Pancreas (tissue), 10 donors: ENCODE results near the gene POLDIP3. TPM values are rescaled to one million over a fixed set of nuclear protein-coding genes. Genes with fewer than 3 reads are reported as not detected.
"Not testable (repeated sequence)": the region's sequence is repeated elsewhere in the genome, so short reads cannot be mapped to it uniquely, and the experiment has no call there.

Source experiments
- ATAC-seq, 4 donors: fragments of 200-7000 bp; cut with Tn5 transposase; one replicate each; pipeline versions ENCODE4 v1.8.0 to v1.9.1; 2020; ENCODE audit warnings: mild to moderate bottlenecking in 4 of 4, moderate library complexity in 4 of 4
- DNase-seq, 6 donors: peaks; one replicate each; pipeline ENCODE4 v3.0.0-alpha.2; 2020
- FAIRE-seq: peaks from 2 replicates; lab custom pipeline; 2012; peaks lifted over from hg19 to GRCh38; lab: Jason Lieb, UNC
- H3K27ac ChIP-seq, 4 donors: fragments of 200-600 bp; sonication (generic); 1 replicate in 3 of 4; 2 replicates in 1 of 4; pipeline versions ENCODE4 v1.5.0 to v1.8.0; 2020
- H3K27me3 ChIP-seq, 4 donors: fragments of 200-600 bp; one replicate each; pipeline ENCODE4 v1.8.0; 2021
- H3K36me3 ChIP-seq, 3 donors: fragments of 200-600 bp; sonication (generic) in 1 of 3; one replicate each; pipeline versions ENCODE4 v1.5.0 to v1.8.0; 2020 to 2021
- H3K4me1 ChIP-seq, 3 donors: fragments of 200-600 bp; one replicate each; pipeline ENCODE4 v1.8.0; 2021
- H3K4me3 ChIP-seq, 4 donors: fragments of 200-600 bp; sonication (generic) in 2 of 4; one replicate each; pipeline versions ENCODE4 v1.5.0 to v1.8.0; 2020 to 2021
- H3K9me3 ChIP-seq, 4 donors: fragments of 200-600 bp; one replicate each; pipeline ENCODE4 v1.8.0; 2021
- CTCF ChIP-seq, 4 donors: fragments of 200-600 bp; sonication (generic) in 3 of 4; IDR thresholded peaks; one replicate each; pipeline versions ENCODE4 v1.5.0 to v1.8.0; 2021; ENCODE audit warnings: antibody characterized with exemption in 4 of 4
- WGBS, 2 donors: extraction: QIAGEN DNeasy Blood & Tissue Kit; methylation state at CpG; one replicate each; pipeline ENCODE4 v1.1.7; 2013; 5-methylcytosine and 5-hydroxymethylcytosine counted together
- intact Hi-C, 3 donors: fragments of 100-400 bp; cut with DNase I; formaldehyde crosslinking; loops; one replicate each; pipeline versions ENCODE4 v1.11.1 to v1.14.2; 2022
- polyA plus RNA-seq, 2 donors: library from polyadenylated mRNA; stranded (reverse); fragments of 200-250 nt; gene quantifications; one replicate each; pipeline ENCODE4 v1.2.3, GENCODE V29; 2013
- total RNA-seq, 6 donors: library from RNA; stranded (reverse); fragmentation: NEBNext Ultra II Directional in 4 of 6; extraction: Animal tissue kit (Norgen Biotek cat#: 25700) in 4 of 6; gene quantifications; one replicate each; pipeline versions ENCODE4 v1.2.1 to v1.2.4, GENCODE V29; 2021 to 2023
- donor health status: healthy with polysubstance abuse.
- donor health status: DM: no; HTN: no; CAD: no; lungs with moderate emphysema.
- donor health status: DM: no; HTN: no; CAD: no.
- donor health status: control.
- donor health status: control.
- donor health status: Bipolar disorder and iron deficiency.
- donor health status: DM: yes; HTN: yes; CAD: no.
- donor health status: DM: no; HTN: no; CAD: no.
- donor health status: DM: no; HTN: no; CAD: no.
- donor health status: DM: yes; HTN: yes; CAD: no.

The POLDIP3 gene
- total and polyA plus RNA-seq, 8 donors, result 14.6 to 35.2 (median 28.2) TPM

DNA sequence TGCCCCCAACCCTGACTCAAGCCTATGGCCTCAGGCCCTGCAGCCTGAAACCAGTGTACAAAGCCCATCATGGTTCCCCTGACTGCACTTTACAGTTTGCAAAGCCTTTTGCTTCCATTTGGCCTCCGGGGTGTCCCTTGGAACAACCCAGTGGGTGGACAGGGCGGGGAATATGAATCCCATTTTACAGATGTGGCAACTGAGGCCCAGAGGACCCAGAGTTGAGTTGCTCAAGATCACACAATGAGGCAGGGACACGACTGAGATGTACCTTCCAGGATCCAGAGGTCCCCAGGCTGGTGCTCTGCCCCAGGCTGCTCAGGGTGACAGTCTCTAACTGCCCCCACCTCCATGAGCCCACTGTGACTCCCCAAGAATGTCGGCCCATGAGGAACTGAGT lies 5.4 kb upstream of the POLDIP3 start:
- FAIRE-seq (no peak), ATAC-seq (no peak), DNase-seq (no peak)
- Histone ChIP-seq H3K27ac (no peak overlapping the region), H3K36me3 (peaks cover 3 to 15% (median 6%) of the 10 kb centered on the region in 3 donors), H3K27me3 (no peaks in the 10 kb centered on the region), H3K4me3 (no peak overlapping the region), H3K4me1 (peaks cover 0 to 8% (median 6%) of the 10 kb centered on the region in 3 donors), H3K9me3 (no peaks in the 10 kb centered on the region)
- 92 to 94% methylated on average over 4 of the region's 4 CpGs for WGBS, 2 donors
- intact Hi-C loops, result no loop called here
- no peak for TF ChIP-seq CTCF (IDR thresholded peaks at IDR 0.05)

DNA sequence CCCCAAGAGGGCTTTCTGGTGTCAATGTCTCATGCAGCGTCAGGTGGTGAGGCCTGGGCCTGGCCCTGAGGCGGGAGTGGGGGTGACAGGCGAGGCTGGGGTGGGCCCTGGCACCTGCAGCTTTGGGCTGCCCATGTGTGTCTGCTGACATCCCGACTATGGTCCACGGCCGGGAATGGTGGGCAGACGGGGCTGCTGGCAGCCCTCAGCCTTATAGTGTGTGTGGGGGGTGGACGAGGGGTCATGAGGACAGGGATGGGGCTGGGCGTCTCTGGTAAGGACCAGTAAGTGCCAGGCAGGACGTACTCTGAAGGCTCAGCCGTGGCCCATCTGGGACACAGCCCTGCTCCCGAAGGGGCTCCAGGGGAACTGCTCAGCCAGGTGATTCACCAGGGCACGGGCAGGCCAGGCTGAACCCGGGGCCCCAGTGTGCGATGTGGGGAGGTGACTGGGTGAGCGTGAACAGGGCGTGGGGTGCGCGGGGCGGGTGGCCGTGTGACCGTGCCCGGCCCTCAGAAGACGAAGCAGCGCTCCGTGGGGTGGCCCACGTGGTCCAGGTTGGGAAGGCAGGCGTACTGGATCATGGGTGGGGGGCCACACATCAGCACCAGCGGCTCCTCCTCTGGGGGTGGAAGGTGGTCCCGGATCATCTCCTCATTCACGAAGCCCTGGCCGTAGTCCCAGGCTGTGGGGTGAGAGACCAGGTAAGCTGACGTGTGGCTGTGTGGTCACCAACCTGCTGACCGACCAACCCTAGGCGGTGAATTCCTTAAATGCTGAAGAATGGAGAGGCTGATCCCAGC lies 4.8 kb upstream of the POLDIP3 start:
- peak in 1 of 6 donors; percentile 82 for DNase-seq
- H3K4me1 ChIP-seq, result peaks cover 0 to 8% (median 6%) of the 10 kb centered on the region in 3 donors
- WGBS, 2 donors, result 93 to 96% methylated on average over 35 of the region's 35 CpGs
- no peak overlapping the region for H3K27ac ChIP-seq
- TF ChIP-seq CTCF (IDR thresholded peaks at IDR 0.05), result no peak
- intact Hi-C loops, result no loop called here
- H3K9me3 ChIP-seq, result no peaks in the 10 kb centered on the region
- no peak for ATAC-seq
- peaks cover 3 to 15% (median 6%) of the 10 kb centered on the region in 3 donors for H3K36me3 ChIP-seq
- H3K27me3 ChIP-seq, result no peaks in the 10 kb centered on the region
- no peak for FAIRE-seq
- no peak overlapping the region for H3K4me3 ChIP-seq

DNA sequence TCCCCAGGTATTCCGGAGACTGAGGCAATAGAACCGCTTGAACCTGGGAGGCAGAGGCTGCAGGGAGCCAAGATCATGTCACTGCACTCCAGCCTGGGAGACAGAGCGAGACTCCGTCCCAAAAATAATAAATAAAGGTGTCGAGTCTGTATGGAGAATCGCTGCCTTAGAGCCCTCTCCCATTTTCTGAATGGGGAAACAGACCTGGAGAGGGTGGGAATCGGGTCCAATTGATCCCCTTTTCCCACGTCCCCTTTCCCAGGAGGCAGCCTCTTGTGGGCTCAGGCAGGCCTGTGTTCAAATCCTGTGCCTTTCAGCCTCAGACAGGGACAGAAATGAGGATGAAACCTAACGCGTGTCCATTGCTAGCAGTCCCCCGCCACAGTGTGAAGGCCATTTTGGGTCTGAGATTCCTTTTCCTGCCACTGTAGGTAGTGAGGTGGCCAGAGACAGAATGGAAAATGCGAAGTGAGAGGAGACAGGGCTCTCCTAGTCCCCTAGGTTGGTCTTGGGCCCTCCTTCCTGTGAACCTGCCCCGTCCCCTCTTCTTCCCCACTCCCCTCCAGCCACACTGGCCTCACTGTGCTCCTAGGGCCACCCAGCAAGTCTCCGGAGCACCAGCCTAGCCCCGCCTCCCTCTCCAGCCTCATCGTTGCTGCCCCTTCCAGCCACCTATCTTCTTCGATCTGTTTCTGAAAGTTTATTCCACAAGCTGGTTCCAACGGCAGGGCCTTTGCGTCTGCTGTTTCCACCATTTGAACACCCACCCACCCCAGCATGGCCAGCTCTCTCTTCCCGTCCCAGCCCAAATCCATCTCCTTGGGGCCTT lies 2.7 kb upstream of the POLDIP3 start:
- H3K9me3 ChIP-seq, result no peaks in the 10 kb centered on the region
- intact Hi-C loops, result no loop called here
- H3K36me3 ChIP-seq, result peaks cover 3 to 10% (median 6%) of the 10 kb centered on the region in 3 donors
- H3K4me3 ChIP-seq, result no peak overlapping the region
- TF ChIP-seq CTCF (IDR thresholded peaks at IDR 0.05), result no peak
- no peak overlapping the region for H3K27ac ChIP-seq
- DNase-seq (peak in 1 of 6 donors; percentile 17), FAIRE-seq (no peak), ATAC-seq (no peak)
- WGBS, 2 donors, result 52 to 59% methylated on average over 19 to 20 of the region's 20 CpGs
- H3K4me1 ChIP-seq, result peaks cover 7 to 20% (median 17%) of the 10 kb centered on the region in 3 donors
- no peaks in the 10 kb centered on the region for H3K27me3 ChIP-seq

GRCh38 chr22:42615860-42616175 lies 1.1 kb upstream of the POLDIP3 start:
- H3K36me3 ChIP-seq, intact Hi-C loops, H3K9me3 ChIP-seq, H3K27me3 ChIP-seq, FAIRE-seq: not testable (repeated sequence)
- WGBS, 2 donors, result 1 to 11% methylated on average over 13 of the region's 13 CpGs
- Histone ChIP-seq H3K4me1 (peaks cover 12 to 35% (median 24%) of the 10 kb centered on the region in 3 donors), H3K4me3 (peak overlapping the region in 2 of 4 donors; percentile 75 to 78), H3K27ac (peak overlapping the region; percentile 88 to 98 (median 97))
- DNase-seq (peak in 3 of 6 donors; percentile 32 to 69 (median 54)), ATAC-seq (peak; percentile 5 to 14 (median 6))

- FAIRE-seq, result no peak
These were observed 593 bp upstream of the POLDIP3 start for GRCh38 chr22:42615092-42615859.

More at GRCh38 chr22:42615092-42615859, 593 bp upstream of the POLDIP3 start:
- Histone ChIP-seq H3K27ac (peak overlapping the region; percentile 88 to 98 (median 97)), H3K9me3 (no peaks in the 10 kb centered on the region), H3K4me1 (peaks cover 12 to 41% (median 29%) of the 10 kb centered on the region in 3 donors), H3K27me3 (no peaks in the 10 kb centered on the region), H3K4me3 (peak overlapping the region in 2 of 4 donors; percentile 75 to 78), H3K36me3 (peaks cover 3 to 9% (median 6%) of the 10 kb centered on the region in 3 donors)
- DNase-seq, result peak; percentile 72 to 87 (median 77)
- peak; percentile 62 to 80 (median 68) for ATAC-seq
- intact Hi-C loops, result no loop called here
- TF ChIP-seq CTCF (IDR thresholded peaks at IDR 0.05), result no peak
- 0% methylated on average over 35 of the region's 35 CpGs for WGBS, 2 donors
